NCI-H82 treated with DMSO at 0.1 percent for 48 hours (cell line): ENCODE measurements around the gene RNASE13.
"Not testable (repeated sequence)": the region's sequence is repeated elsewhere in the genome, so short reads cannot be mapped to it uniquely, and the experiment has no call there.

Experiments used
- DNase-seq: peaks from one replicate; lab custom pipeline; 2025; ENCODE audit not compliant: unreplicated experiment; lab: John Stamatoyannopoulos, UW

Gene RNASE13

GRCh38 chr14:21023817-21024584 is 10.6 kb downstream of the RNASE13 start:
- DNase-seq, result no peak

DNA sequence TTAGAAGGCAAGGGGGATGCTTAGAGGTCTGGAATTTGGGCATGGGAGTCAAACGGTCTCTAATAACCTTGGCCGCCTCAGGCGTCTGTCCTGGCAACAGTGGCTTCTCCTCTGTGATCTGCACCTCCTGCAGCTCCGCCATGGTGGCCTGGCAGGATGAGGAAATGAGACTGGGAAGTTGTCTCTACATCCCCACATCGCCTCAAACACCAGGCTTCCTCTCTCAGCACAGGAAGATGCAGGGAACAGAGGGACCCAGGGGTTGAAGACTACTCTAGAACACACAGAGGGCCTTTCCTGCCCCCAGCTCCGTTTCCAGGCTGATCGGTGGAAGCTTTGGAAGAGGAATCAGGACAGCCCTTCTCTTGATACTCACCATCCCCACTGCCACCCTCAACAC is 11.4 kb downstream of the RNASE13 start:
- no peak for DNase-seq

GRCh38 chr14:21022686-21023085 is 11.9 kb downstream of the RNASE13 start:
- DNase-seq, result no peak

- DNase-seq, result no peak
These were observed 13.5 kb downstream of the RNASE13 start for GRCh38 chr14:21020977-21021545.

GRCh38 chr14:21019366-21019765 is 15.2 kb downstream of the RNASE13 start:
- DNase-seq, result no peak

DNA sequence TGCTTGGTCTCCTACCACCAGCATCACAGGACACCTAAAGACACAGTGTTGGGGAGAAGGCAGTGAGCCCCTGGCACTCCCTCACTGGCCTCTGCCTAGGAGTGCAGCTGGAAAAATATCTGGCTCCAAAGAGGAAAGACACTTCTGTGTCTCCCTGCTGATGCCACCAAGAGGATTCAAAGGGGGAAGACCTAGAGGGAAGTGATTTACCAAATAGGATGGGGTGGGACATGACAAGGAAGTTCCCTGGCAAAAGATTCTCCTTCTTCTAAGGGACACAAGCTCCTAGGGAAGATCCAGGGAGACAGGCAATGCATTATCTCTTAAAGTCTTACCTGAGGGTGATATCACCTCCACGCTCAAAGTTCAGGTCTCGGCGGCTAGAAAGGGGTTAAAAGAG is 15.8 kb downstream of the RNASE13 start:
- no peak for DNase-seq

DNA sequence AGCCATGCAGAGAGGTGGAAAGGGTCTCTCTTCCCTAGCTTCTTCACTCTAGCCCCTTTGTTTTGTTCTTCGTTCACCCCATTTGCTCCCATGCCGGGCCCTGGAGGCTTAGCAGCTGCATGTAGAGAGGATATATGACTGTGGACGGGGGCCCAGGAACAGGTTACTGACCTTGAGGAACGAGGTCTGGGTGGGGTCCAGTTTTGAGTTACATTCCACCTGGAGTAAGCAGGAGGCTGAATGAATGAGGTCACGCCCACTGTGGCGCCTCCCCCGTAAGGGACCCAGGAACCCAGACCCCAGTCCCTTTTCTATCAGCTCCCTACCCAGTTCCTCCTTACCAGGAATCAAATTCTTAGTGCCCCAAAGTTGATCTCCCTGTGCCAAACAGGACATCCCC is 16.3 kb downstream of the RNASE13 start:
- no peak for DNase-seq

GRCh38 chr14:21017528-21018245 is 16.9 kb downstream of the RNASE13 start:
- no peak for DNase-seq

DNA sequence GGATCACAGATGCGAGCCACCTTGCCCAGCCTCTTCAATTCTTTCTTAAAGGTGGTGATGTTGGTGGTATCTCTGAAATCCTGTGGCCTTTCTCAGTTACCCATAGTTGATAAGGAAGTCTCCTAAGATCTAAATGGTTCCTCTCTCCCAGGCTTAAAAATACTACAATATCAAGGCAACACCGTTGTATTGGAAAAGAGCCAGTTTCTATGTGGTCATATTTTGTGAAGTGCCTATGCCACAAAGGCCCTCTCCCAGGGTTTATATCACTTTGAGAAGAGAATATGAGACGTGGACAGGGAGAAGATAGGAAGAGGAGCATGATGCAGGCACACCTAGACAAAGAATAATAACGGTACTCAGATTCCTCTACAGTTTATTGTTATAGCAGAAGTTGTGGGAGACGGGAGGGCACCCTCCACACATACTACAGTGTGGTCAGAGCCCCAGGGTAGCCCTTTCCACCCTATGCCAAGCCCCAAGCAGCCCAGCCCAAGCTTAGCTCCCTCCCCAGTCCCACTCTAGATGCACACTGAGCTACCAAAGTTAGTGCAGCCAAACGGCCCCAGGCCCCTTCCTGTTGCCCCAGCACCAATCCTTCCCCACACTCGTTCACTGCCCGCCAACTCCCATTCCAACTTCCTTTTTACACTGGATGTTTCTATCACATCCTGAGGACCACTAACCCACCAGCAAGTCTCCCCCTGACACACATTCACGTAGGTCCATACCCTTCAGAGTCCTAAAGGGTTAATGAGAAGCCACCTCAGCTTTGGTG is 18.0 kb downstream of the RNASE13 start:
- no peak for DNase-seq

- DNase-seq, result no peak
These were observed 19.3 kb downstream of the RNASE13 start for GRCh38 chr14:21015312-21015711.

DNA sequence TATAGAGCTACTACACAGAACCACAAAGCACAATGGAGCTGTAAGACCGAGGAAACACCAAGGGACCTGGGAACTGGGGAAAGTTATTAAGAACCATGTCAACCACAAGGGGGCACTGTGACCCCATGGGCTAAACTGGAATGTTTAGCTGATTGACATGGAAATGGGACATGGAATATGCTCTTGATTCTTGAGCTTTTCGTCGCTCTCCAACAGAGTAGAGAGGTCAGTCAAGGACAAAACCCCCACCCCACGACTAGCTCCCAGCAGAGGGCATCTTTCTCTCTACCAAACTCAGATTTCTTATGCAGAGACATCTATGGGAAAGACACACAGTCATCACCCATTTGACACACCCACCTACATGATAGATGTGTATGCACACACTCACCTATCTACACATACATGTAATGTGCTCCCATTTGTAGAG is 19.8 kb downstream of the RNASE13 start:
- DNase-seq, result peak; percentile 41

DNA sequence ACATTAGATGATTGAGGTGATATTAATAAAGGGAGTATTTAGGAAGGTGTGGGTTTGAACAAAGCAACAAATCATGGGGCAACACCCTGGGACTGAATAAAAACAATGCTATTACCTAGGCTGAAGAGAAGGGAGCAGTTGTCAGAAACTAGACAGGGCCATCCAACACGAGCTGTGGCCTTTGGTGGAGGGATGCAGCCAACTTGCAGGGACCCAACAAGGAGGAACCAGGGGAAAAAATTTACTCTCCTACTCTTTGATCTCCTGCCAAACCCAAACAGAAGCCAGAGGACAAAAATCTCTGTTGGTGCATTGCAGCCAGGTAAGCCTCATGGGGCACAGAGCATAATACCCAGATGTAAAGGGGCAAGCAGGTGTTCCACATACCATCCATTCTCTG is 23.5 kb downstream of the RNASE13 start:
- no peak for DNase-seq

DNA sequence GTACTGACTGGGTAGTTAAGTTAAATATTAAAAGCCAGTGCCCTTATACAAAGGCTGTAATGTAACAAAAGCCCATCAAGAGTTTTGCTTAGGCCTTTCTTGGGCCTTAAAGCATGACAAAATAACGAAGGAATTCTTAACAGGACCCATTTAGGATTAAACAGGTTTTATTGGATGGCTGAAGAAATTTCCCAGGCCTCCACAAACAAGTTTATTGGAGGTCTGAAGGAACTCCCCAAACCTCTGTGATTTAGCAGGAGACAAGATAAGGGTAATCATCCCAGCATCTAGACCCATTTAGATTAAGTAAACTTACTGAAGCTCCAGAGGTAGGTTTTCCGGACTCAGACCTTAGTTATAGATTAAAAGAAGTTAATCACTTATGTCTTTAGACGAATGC is 24.9 kb downstream of the RNASE13 start:
- DNase-seq, result not testable (repeated sequence)

- no peak for DNase-seq
These were observed 30.7 kb downstream of the RNASE13 start for GRCh38 chr14:21003788-21004346.

GRCh38 chr14:21001218-21001617 is 33.4 kb downstream of the RNASE13 start:
- DNase-seq, result no peak

- DNase-seq, result no peak
These were observed 35.0 kb downstream of the RNASE13 start for GRCh38 chr14:20999591-20999990.

DNA sequence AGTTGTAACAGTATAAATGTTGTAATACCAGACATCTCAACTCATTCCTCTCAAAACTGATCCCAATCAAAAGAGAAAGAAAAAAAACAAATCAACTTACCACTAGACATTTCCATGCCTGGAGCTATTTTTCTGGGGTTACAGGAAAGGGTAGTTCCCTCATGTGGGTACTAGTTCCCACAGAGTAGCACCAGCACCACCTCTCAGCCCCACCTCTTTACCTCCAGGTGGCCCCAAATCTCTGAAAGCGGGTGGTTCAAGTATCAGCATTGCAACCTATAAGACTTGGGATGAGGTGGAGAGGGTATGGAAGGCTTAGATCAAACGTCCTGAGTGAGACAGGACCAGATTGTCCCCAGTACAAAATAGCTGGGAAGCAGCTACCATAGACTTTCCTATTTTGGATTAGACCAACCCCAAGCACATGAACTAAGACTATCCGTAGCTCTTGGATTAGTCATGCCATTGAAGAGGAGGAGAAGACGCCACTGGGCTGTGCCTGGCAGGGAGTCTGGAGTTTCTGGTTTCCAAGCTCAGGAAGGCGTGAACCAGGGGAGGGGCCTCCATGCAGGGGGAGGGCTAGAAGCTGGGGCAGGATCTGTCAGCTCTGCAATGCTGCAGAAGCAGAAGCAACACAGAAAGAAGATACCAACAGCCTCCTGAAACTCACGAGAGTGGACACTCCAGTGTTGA is 35.8 kb downstream of the RNASE13 start, which contains the start of gene SLC39A2:
SLC39A2 (plus strand) TSS at position 620 of the 693 bp plus-strand sequence. CDS start 154 bp downstream, outside the sequence.
- no peak for DNase-seq

GRCh38 chr14:20998139-20998538 is 36.5 kb downstream of the RNASE13 start:
- DNase-seq, result no peak

GRCh38 chr14:20997564-20997963 is 37.0 kb downstream of the RNASE13 start:
- no peak for DNase-seq

DNA sequence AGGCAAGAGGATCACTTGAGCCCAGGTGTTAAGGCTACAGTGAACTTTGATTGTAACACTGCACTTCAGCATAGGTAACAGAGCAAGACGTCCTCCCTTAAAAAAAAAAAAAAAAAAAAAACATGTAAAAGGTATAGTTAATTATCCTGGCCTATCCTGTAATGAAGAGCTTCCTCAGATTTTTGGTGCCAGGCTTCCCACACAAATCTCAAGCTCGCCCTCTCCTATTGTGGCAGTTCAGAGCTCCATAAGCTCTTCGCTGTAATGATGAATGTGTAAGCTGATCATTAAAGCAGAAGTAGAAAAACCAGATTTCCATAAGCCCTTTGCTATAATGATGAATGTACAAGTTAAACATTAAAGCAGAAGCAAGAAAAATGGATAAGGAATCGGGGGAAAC is 37.5 kb downstream of the RNASE13 start:
- DNase-seq, result no peak
